T-helper 2 cell treated with Interferon-gamma antibody and Interleukin-4, amounts not matched to agents 100 ng/mL and 5 ng/mL, for 36 hours (primary cell): Measurements from ENCODE around the gene PPP1R3D. TPM values are rescaled to one million over a fixed set of nuclear protein-coding genes. Genes with fewer than 3 reads are reported as not detected.

Experiments
- intact Hi-C: fragments of 100-400 bp; cut with micrococcal nuclease; formaldehyde crosslinking; loops from one replicate; pipeline ENCODE4 v1.15.1; 2023
- total RNA-seq: library from RNA; stranded (reverse); gene quantifications from 2 replicates; pipeline ENCODE4 v1.2.3, GENCODE V29; 2022

Gene PPP1R3D
- total RNA-seq, 1 donor from 2014 or later, result 6.8 TPM

DNA sequence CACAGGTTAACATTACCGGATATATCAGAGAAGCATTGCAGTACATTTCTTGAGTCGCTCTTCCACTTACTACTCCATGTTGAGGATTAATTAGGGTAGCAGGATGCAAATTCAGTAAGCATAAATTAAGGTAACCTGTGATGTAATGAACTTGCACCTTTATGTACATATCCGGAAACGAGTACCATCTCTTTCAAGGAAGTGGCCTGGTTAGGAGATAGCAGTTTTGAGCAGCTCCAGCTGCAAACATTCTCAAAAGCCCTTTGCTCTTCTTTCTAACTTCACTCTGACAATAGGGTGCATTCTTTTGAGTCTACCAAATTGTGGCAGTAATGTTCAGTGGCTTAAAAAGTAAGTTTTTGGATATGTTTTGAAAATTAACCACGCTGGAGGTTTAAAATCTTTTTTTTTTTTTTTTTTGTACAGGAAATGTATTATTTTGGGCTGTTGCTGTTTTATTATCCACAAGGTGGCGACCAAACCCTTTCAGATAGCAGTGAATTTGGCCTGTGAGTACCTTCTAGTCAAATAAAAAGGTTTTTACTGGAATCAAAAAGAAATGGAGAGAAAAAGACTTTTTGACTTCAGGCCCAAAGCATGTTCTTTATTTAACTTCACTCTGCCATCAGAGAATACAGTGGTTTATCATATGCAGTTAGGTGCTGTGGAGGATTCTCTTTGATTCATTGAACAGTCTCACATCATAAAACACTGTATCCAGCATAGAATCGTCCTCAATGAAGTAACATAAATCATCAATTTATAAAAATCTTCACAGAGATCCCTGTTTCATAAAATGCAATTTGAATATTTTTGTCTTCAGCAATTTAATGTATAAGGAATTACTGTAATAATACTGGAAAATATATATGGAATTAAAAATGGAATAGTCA, 9.0 kb upstream of the PPP1R3D start:
- intact Hi-C loops, result loop anchor here (1.0 to 10.0 kb wide), 4 partner anchors 9 to 313 kb away; partner anchors contain the start of genes FAM217B and PPP1R3D

- intact Hi-C loops, result loop anchor here (1.0 to 10.0 kb wide), 3 partner anchors 8 to 314 kb away; partner anchors contain the start of genes FAM217B and PPP1R3D
Observed at GRCh38 chr20:59948212-59948611, 8.1 kb upstream of the PPP1R3D start.

DNA sequence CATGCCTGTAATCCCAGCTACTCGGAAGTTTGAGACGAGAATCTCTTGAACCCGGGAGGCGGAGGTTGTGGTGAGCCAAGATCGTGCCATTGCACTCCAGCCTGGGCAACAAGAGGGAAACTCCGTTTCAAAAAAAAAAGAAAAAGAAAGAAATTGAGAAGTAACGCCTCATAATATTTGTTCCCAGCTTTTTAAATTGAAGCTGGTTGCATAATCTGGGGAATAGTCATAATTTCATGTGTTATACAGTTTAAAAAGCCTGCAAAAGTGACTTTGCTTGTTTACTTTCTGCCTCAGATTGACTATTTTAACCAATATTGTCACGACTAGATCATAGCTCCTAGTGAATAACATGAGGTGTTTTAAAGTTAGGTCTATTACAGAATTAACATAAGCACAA, 7.3 kb upstream of the PPP1R3D start:
- intact Hi-C loops, result loop anchor here (5.0 to 10.0 kb wide), 2 partner anchors 187 to 315 kb away; no protein-coding TSS in a partner anchor

- intact Hi-C loops, result loop anchor here (5.0 to 10.0 kb wide), 2 partner anchors 189 to 317 kb away; no protein-coding TSS in a partner anchor
Observed at GRCh38 chr20:59945731-59946130, 5.6 kb upstream of the PPP1R3D start.

- intact Hi-C loops, result loop anchor here (5.0 to 10.0 kb wide), 2 partner anchors 190 to 317 kb away; no protein-coding TSS in a partner anchor
Observed at GRCh38 chr20:59945175-59945574, 5.1 kb upstream of the PPP1R3D start.

GRCh38 chr20:59944726-59945125, 4.6 kb upstream of the PPP1R3D start:
- intact Hi-C loops, result loop anchor here (5.0 to 10.0 kb wide), 2 partner anchors 190 to 318 kb away; no protein-coding TSS in a partner anchor

DNA sequence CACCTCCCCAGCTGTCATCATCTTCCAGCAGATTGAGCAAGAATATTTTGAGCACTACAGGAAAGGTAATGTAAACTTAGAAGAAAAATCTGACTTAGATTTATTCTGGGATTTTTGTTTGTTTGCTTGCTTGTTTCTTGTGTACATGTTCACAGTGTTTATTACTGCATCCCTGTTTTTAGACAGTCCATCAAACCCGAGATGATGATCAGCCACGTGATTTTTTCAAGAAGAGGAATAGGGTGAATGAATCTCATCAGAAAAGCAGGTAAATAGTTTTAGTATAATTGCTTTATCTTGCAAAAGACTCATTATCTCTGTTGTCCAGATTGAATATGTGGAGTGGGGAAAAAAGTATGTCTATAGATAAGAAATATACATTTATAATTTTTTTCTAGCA, 2.1 kb upstream of the PPP1R3D start:
- intact Hi-C loops, result loop anchor here (10.0 kb wide), 1 partner anchor 193 kb away; no protein-coding TSS in a partner anchor

DNA sequence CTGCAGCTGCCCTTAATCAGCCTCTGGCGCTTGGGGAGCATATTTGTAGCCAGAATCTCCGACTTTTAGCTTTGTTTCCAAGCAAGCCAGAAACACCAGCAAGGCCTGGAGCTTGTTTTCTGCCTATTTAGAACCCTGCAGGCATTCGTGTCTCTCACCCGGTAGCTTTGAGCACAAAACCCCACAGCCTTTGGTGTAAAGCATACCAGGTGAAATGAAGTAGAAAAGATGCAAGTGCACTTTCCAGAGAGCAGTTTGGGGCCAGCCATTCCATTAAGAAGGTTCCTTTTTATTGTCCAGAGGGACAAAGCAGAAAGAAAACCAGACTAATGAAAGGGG, 820 bp upstream of the PPP1R3D start:
- intact Hi-C loops, result loop anchor here (1.0 to 10.0 kb wide), 2 partner anchors 7 to 194 kb away; no protein-coding TSS in a partner anchor

DNA sequence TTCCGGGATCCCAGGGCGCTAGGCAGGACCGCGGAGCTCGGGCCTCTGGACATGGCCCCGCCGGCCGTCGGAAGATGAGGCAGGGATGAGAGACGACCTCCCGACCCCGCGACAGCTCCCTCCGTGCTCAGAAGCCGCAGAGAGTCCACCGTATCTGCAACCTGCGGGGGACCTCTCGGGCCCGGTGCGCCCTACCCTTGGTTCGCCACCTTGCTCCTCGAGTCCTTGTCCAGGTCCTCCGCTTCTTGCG, 301 bp downstream of the PPP1R3D start:
- intact Hi-C loops, result loop anchor here (1.0 to 10.0 kb wide), 2 partner anchors 8 to 195 kb away; no protein-coding TSS in a partner anchor

GRCh38 chr20:59939052-59939878, 840 bp downstream of the PPP1R3D start:
- intact Hi-C loops, result no loop called here

DNA sequence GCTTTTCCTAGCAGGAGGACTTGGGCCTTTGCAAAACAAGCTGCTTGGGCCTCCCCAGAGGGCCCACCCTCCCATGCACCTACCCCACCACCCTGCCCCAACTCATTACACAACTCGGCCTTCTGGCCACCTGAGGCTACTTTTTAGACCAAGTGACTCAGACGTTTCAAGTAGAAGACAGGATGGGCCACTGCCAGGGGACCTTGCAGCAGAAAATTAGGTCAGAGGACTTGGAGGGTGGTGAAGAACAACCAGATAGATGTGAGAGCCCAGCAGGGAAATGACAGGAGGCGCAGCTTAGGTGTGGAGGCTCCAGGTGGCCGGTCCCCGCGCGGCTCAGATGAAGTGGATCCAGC, 1.4 kb downstream of the PPP1R3D start:
- intact Hi-C loops, result no loop called here

GRCh38 chr20:59938221-59938620, 1.9 kb downstream of the PPP1R3D start:
- intact Hi-C loops, result no loop called here

GRCh38 chr20:59937150-59937549, 3.0 kb downstream of the PPP1R3D start:
- intact Hi-C loops, result no loop called here

GRCh38 chr20:59936409-59936808, 3.7 kb downstream of the PPP1R3D start:
- intact Hi-C loops, result no loop called here

DNA sequence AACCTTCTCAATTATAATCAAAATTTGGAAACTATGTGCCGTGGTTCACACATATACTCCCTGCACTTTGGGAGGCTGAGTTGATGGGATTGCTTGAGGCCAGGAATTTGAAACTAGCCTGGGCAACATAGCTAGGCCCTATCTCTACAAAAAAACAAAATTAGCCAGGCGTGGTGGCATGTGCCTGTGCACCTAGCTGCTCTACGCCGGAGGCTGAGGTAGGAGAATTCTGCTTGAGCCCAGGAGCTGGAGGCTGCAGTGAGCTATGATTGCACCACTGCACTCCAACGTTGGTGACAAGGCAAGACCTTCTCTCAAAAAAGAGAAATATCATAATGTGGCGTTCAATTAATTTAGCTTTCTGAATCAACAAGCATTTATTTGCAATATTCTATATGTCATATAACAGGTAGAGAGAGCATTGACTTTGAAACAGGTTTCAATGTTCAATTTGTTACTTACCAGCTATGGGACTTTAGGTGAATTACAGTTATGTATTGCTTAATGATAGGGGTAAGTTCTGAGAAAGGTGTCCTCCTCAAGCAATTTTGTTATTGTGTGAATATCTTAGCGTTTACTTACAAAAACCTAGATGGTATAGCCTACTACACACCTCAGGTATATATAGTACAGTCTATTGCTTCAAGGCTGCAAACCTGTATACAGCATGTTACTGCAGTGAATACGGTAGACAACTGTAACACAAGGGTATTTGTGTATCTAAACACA, 4.5 kb downstream of the PPP1R3D start:
- intact Hi-C loops, result no loop called here

GRCh38 chr20:59933849-59934585, 6.1 kb downstream of the PPP1R3D start:
- intact Hi-C loops, result no loop called here

DNA sequence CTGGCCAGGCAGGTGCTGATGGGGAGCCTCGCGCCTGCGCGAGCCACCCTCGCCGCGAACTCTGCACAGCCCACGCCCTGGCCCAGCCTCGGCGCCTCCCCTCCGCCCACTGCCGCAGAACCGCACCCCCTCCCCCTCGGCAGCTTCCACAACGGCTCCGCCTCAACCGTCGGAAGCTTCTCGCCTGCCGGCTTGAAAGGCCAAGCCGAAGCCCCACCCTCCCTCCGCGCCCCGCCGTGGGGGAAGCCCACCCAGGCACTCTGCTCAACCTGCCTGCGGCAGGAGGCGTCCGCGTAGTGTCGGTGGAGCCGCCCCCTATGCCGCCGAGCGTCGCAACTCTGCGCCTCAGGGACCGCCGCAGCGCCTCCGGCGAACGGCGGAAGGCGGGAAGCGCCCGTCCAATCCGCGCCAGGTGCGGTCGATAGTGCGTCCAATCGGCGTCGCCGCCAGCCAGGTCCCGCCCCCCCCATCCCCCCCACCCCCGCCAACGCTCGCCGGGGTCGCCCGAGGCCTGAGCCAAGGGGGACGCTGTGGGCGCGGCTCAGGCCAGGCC, 6.7 kb downstream of the PPP1R3D start, which contains the start of gene SYCP2:
Gene SYCP2, minus strand, starts transcription at position 342 of the 553 bp plus-strand sequence. CDS start 11,224 bp downstream, outside the sequence.
- intact Hi-C loops, result no loop called here

GRCh38 chr20:59932616-59933295, 7.3 kb downstream of the PPP1R3D start:
- intact Hi-C loops, result no loop called here

DNA sequence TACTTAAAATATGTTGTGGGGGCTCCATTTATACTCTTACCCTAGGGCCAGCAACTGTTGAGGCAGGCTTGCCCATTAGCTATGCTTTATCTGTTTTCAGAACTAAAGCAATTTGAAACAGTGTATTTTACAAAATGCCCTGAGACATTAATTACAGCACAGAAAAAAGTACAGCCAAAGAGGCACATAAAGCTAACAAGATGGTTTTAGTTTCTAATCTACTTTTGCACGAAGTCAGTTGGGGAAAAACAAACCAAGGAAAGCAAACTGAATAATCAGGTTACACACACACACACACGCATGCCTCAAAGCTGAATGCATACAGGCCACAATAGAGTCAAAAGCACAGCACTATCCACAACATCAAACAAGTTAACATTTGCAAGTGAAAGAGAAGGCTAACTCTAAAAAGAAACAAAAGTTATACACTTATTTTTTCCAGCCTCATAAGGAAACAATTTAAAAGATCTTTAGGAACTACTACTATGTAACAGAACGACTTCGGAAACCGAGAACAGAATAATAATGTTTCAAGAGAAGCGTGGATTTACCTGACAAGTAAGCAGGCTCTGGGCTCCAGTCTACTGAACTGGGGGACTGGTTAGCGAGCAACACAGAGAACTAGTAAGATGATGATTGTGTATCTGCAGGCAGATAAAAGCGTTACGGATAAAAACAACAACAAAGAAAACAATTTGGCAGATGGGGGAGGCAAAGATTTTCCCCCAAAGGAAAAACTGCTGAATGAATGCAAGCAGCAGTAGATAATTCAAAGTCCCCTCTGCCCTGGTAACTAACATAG, 8.4 kb downstream of the PPP1R3D start:
- intact Hi-C loops, result no loop called here
